ENCODE results near the gene NUBPL.
"Not testable (repeated sequence)": the region's sequence is repeated elsewhere in the genome, so short reads cannot be mapped to it uniquely, and the experiment has no call there.

Gene NUBPL

GRCh38 chr14:31880935-31881334 lies 319.7 kb downstream of the NUBPL start:
- DNase-seq (ENCODE audit: low spot score), result no peak

GRCh38 chr14:31881531-31882310 lies 320.5 kb downstream of the NUBPL start:
- no peak for DNase-seq (ENCODE audit: low spot score)

GRCh38 chr14:31884238-31884637 lies 323.0 kb downstream of the NUBPL start:
- DNase-seq (ENCODE audit: low spot score), result no peak

- DNase-seq (ENCODE audit: low spot score), result no peak
These were observed 323.7 kb downstream of the NUBPL start for GRCh38 chr14:31884776-31885379.

GRCh38 chr14:31886156-31886835 lies 325.1 kb downstream of the NUBPL start:
- no peak for DNase-seq (ENCODE audit: low spot score)

- DNase-seq (ENCODE audit: low spot score), result no peak
These were observed 326.9 kb downstream of the NUBPL start for GRCh38 chr14:31887929-31888580.

- no peak for DNase-seq (ENCODE audit: low spot score)
These were observed 328.1 kb downstream of the NUBPL start for GRCh38 chr14:31889297-31889696.

- not testable (repeated sequence) for DNase-seq (ENCODE audit: low spot score)
These were observed 329.0 kb downstream of the NUBPL start for GRCh38 chr14:31890202-31890601.

GRCh38 chr14:31893221-31893757 lies 332.1 kb downstream of the NUBPL start:
- DNase-seq (ENCODE audit: low spot score), result no peak

- DNase-seq (ENCODE audit: low spot score), result no peak
These were observed 333.1 kb downstream of the NUBPL start for GRCh38 chr14:31894351-31894750.

GRCh38 chr14:31895206-31895605 lies 334.0 kb downstream of the NUBPL start:
- DNase-seq (ENCODE audit: low spot score), result no peak

GRCh38 chr14:31895646-31896045 lies 334.4 kb downstream of the NUBPL start:
- no peak for DNase-seq (ENCODE audit: low spot score)

GRCh38 chr14:31897581-31898186 lies 336.5 kb downstream of the NUBPL start:
- no peak for DNase-seq (ENCODE audit: low spot score)

GRCh38 chr14:31898838-31899528 lies 337.8 kb downstream of the NUBPL start:
- no peak for DNase-seq (ENCODE audit: low spot score)

- DNase-seq (ENCODE audit: low spot score), result no peak
These were observed 340.8 kb downstream of the NUBPL start for GRCh38 chr14:31902002-31902401.

GRCh38 chr14:31902945-31903646 lies 341.9 kb downstream of the NUBPL start:
- no peak for DNase-seq (ENCODE audit: low spot score)

- no peak for DNase-seq (ENCODE audit: low spot score)
These were observed 348.8 kb downstream of the NUBPL start for GRCh38 chr14:31909977-31910376.
